K562 (cell line): ENCODE results near the gene BMF. TPM values are rescaled to one million over a fixed set of nuclear protein-coding genes. Genes with fewer than 3 reads are reported as not detected.
A peak's percentile ranks its signal among the peaks of the same experiment; 100 is the strongest.

Experiments used
- CLOCK ChIP-seq: fragments of 250-450 bp; sonication (Bioruptor Pico); IDR thresholded peaks from 2 replicates; pipeline ENCODE4 v1.4.0; 2020; ENCODE audit warnings: mild to moderate bottlenecking, moderate library complexity, borderline replicate concordance
- CTBP1 ChIP-seq: fragments of 450-650 bp; IDR thresholded peaks from 2 replicates; pipeline ENCODE4 v1.6.1; 2016; ENCODE audit warnings: borderline replicate concordance
- ESRRA ChIP-seq: fragments of 450-650 bp; IDR thresholded peaks from 2 replicates; pipeline ENCODE4 v1.6.1; 2014; ENCODE audit warnings: low read depth, mild to moderate bottlenecking, moderate library complexity, borderline replicate concordance
- GATAD2B ChIP-seq: fragments of 450-650 bp; IDR thresholded peaks from 2 replicates; pipeline ENCODE4 v1.6.1; 2017; ENCODE audit warnings: mild to moderate bottlenecking, borderline replicate concordance
- IRF2 ChIP-seq: sonication (generic); formaldehyde crosslinking; IDR thresholded peaks from 2 replicates; pipeline ENCODE4 v1.8.1; 2022; ENCODE audit warnings: mild to moderate bottlenecking, missing genetic modification reagents
- L3MBTL2 ChIP-seq: fragments of 450-650 bp; IDR thresholded peaks from 2 replicates; pipeline ENCODE4 v1.6.1; 2016; ENCODE audit warnings: mild to moderate bottlenecking, moderate library complexity
- MAFG ChIP-seq: fragments of 450-650 bp; conservative IDR thresholded peaks from 2 replicates; pipeline ENCODE4 v1.6.1; 2016; ENCODE audit warnings: missing genetic modification characterization, missing compliant biosample characterization
- MEF2D ChIP-seq: conservative IDR thresholded peaks from 2 replicates; pipeline ENCODE4 v1.6.1; 2016; ENCODE audit warnings: low read depth, missing genetic modification characterization, missing compliant biosample characterization
- RBM17 ChIP-seq: fragments of 200-400 bp; formaldehyde crosslinking; IDR thresholded peaks from 2 replicates; pipeline ENCODE4 v1.6.1; 2017; ENCODE audit warnings: low read depth, mild to moderate bottlenecking, low read length, borderline replicate concordance
- REST ChIP-seq, 2 experiments: fragments of 450-650 bp; formaldehyde crosslinking in 1 of 2; IDR thresholded peaks; 2 replicates each; pipeline versions ENCODE4 v1.4.0 to v1.6.1; 2014 to 2020; ENCODE audit warnings: mild to moderate bottlenecking in 2 of 2, borderline replicate concordance in 1 of 2, low read depth in 1 of 2
- SPI1 ChIP-seq: IDR thresholded peaks from 2 replicates; pipeline ENCODE4 v1.6.1; 2011; ENCODE audit warnings: low read depth, low read length, control low read depth, borderline replicate concordance
- ZBTB33 ChIP-seq: sonication (generic); formaldehyde crosslinking; IDR thresholded peaks from 2 replicates; pipeline ENCODE4 v1.8.1; 2023; ENCODE audit warnings: mild to moderate bottlenecking, missing genetic modification reagents
- ZBTB7A ChIP-seq: IDR thresholded peaks from 2 replicates; pipeline ENCODE4 v1.6.1; 2011; ENCODE audit warnings: low read depth, mild to moderate bottlenecking, low read length, moderate library complexity, borderline replicate concordance; ENCODE audit not compliant: control insufficient read depth
- polyA plus RNA-seq, 8 experiments: library from polyadenylated mRNA; depleted of rRNA in 4 of 8; stranded (reverse) in 5 of 8; unstranded in 3 of 8; fragments of >200 nt; fragmentation: Nextera tagmentation in 2 of 8; fragmentation: Illumina TruSeq in 1 of 8; extraction: Ambion mirVana in 2 of 8; extraction: Trizol in 1 of 8; gene quantifications; 2 replicates each; pipeline versions ENCODE4 v1.2.1 to v1.2.3, GENCODE V29; 2011 to 2014; ENCODE audit warnings: inconsistent platforms in 1 of 8, missing spikeins in 1 of 8
- total RNA-seq, 7 experiments: library from RNA; depleted of rRNA in 6 of 7; stranded (reverse); fragments of >200 nt in 6 of 7; fragmentation: Illumina TruSeq in 2 of 7; extraction: Trizol in 2 of 7; gene quantifications; 2 replicates each; pipeline versions ENCODE4 v1.2.1 to v1.2.3, GENCODE V29; 2011 to 2021; ENCODE audit warnings: low replicate concordance in 1 of 7

The BMF gene
- total and polyA plus RNA-seq, 9 of the 15 experiments (the other 6 are each of a cell fraction or from before 2014, with no cell fraction given) = 0.25 to 0.91 (median 0.59) TPM; not detected in 2

GRCh38 chr15:40137303-40138200 is 28.9 kb upstream of the BMF start (continued):
- peak; percentile 18; the same call in 1 of the 2 replicates for TF ChIP-seq REST (IDR thresholded peaks at IDR 0.05; ENCODE audit: borderline replicate concordance)
- no peak for TF ChIP-seq REST (CRISPR knock-in tag; IDR thresholded peaks at IDR 0.05; ENCODE audit: low read depth)
- peak; percentile 75 for TF ChIP-seq MAFG (tag)
- peak; percentile 51; the same call in 1 of the 2 replicates for TF ChIP-seq ZBTB33 (CRISPR knock-in tag)
- TF ChIP-seq IRF2 = no peak
- no peak for TF ChIP-seq ZBTB7A
- TF ChIP-seq RBM17 = no peak
- TF ChIP-seq MEF2D (tag) = peak; percentile 60; the same call in 1 of the 2 replicates
- no peak for TF ChIP-seq SPI1
- peak; percentile 77 for TF ChIP-seq L3MBTL2
- 0 out of 2 replicates have a peak, but pooled peaks have one; percentile 18 for TF ChIP-seq CTBP1
- TF ChIP-seq CLOCK (CRISPR knock-in tag) = no peak
- peak; percentile 93 for TF ChIP-seq ESRRA
- TF ChIP-seq GATAD2B = no peak
